GM12864 (cell line): ENCODE results near the gene PTPRD.

Experiments
- DNase-seq: peaks from one replicate; pipeline ENCODE4 v3.0.0-alpha.2; 2011; ENCODE audit warnings: low read depth
- H3K4me3 ChIP-seq: 2 replicates; pipeline ENCODE4 v1.5.1; 2011; ENCODE audit warnings: mild to moderate bottlenecking, low read depth, low read length, control low read depth
- TF ChIP-seq, protein P1 (sequence below): IDR thresholded peaks from 2 replicates; pipeline ENCODE4 v1.5.1; 2011; ENCODE audit warnings: low read depth, mild to moderate bottlenecking, moderate library complexity, low read length, control low read depth, inconsistent platforms; ENCODE audit errors: missing control alignments

PTPRD gene

DNA sequence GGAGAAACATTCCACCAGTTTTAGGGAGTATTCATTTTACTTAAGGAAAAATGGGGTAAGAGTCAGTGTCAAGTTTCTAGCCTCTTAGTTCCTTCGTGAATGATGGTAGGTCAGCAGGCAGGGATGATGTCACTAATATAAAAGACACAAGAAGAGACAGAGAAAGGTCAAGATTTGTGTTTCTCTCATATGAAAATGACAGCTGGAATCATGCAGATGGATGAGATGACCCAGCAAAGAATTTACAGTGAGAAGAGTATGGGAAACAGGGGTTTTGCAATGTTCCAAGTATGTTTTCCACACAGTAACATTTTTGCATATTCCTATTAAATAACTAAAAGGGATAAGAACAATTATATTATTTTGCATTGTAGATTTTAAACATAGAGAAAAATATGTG is 2063.6 kb downstream of the PTPRD start:
- DNase-seq, result no peak
- TF ChIP-seq, protein P1, sequence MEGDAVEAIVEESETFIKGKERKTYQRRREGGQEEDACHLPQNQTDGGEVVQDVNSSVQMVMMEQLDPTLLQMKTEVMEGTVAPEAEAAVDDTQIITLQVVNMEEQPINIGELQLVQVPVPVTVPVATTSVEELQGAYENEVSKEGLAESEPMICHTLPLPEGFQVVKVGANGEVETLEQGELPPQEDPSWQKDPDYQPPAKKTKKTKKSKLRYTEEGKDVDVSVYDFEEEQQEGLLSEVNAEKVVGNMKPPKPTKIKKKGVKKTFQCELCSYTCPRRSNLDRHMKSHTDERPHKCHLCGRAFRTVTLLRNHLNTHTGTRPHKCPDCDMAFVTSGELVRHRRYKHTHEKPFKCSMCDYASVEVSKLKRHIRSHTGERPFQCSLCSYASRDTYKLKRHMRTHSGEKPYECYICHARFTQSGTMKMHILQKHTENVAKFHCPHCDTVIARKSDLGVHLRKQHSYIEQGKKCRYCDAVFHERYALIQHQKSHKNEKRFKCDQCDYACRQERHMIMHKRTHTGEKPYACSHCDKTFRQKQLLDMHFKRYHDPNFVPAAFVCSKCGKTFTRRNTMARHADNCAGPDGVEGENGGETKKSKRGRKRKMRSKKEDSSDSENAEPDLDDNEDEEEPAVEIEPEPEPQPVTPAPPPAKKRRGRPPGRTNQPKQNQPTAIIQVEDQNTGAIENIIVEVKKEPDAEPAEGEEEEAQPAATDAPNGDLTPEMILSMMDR, result no peak
- no peak overlapping the region for H3K4me3 ChIP-seq

DNA sequence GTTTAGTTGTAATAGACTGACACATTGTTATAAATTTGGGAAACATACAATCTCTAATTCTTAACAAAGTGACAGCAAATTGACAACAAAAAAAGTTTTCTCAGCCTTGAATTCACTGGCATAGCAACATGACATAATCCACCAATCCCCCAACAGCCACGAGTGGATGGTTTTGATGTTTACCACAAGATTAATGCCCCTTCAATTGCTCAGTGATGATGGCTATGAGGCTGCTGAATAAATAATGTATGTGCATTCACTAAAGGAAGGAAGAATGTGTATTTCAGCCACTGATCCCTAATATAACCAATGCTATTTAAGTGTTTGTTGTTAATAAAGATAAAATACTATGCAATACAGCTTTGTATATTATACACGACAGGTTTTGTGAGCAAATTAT is 2069.6 kb downstream of the PTPRD start:
- TF ChIP-seq, protein P1, result no peak
- DNase-seq, result no peak
- H3K4me3 ChIP-seq, result no peak overlapping the region

DNA sequence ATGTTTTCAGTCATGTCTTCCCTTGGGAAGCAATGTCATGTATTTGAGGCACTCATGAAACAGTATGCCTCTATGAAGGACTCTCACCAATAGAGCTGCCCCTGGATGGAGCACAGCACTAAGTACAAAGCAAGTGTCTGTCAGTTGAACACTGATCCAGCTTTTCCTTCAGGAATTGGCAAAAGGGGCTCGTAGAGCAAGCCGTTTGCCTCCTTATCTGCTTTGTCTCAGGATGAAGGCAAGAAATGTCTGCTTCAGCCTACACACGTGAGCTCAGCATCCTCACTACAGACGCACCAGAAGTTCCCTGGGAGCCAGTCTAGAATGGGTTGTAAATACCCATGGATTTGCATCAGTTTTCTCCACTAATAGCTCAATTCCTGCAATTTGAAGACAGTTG is 2070.3 kb downstream of the PTPRD start:
- TF ChIP-seq, protein P1, result no peak
- no peak overlapping the region for H3K4me3 ChIP-seq
- no peak for DNase-seq

DNA sequence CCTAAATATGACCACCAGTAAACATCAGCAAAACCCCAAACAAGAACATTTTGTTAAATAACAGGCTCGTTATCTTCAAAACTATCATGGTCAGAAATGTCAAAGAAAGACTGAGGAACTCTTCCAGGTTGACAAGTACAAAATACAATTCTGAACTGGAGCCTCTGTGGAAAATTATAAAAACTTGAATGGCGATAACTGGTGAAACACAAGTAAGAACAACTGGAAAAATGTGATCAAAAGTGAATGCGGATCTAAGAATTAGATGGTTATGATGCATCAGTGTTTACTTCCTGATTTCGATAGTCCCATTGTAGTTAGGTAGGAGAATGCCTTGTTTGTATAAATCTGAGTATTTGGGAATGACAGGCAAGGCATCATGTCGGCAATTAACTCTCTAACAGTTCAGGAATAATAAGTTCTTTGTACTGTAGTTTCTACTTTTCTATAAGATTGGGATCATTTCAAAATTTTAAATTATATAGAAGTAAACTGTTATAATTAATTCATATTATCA is 2073.1 kb downstream of the PTPRD start:
- TF ChIP-seq, protein P1, result no peak
- no peak for DNase-seq

DNA sequence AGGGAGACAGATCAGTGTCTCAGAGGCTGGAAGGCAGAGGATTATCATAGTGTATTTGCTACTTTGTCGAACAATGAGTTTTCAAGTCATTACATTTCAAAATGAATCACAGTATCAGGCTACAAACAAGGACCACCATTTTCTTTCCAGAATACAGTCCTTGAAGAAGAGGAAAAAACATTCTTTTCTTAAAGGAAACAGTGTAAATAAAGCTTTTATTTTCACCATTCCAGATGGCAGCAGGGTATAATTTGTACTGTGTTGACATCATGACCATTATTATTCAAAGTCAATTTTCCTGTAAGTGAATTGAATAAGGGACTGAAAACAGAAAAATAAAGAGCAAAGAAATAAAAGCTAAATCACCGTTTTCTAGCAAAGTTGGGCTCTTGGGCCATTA is 2076.0 kb downstream of the PTPRD start:
- DNase-seq, result no peak
- TF ChIP-seq, protein P1, result no peak
- H3K4me3 ChIP-seq, result no peak overlapping the region

More for the DNA sequence above, 2073.1 kb downstream of the PTPRD start:
- H3K4me3 ChIP-seq, result no peak overlapping the region

DNA sequence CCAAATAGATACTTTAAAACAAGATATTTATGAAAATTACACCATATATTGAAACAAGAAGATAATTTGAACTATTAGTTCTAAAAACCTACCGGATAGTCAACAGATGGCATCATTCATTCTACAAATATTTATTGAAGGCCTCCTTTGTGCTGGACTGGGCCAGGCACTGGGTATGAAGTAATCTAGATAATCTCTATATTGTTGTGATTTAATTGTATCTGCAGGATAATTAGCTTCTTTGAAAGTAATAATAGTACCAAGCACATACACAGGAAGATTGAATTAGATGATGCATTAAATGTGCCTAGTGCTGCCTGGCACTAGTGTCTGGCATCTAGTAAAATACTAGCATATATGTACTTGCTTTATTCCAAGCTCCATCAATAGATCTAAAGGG is 2078.0 kb downstream of the PTPRD start:
- no peak overlapping the region for H3K4me3 ChIP-seq
- DNase-seq, result no peak
- TF ChIP-seq, protein P1, result no peak

DNA sequence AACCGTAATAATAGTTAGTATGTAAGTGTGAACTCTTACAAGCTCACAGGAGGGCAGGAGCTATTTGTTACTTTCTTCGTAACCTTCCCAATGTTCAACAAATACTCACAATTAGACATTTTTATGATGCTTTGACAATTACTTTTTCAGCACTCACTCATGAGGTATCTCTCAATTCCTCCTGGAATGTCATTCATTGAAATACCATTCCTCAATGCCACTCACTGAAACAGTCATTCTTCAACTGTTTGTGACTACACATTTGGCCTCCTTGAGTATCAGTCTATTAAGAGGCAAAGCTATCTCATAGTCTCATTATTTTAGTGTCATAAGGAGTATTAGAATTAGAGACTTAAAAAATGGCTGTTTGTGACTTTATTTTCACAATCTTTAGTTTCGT is 2079.1 kb downstream of the PTPRD start:
- H3K4me3 ChIP-seq, result no peak overlapping the region
- DNase-seq, result no peak
- TF ChIP-seq, protein P1, result no peak
